GM18861 (cell line): ENCODE data around the gene KCNIP4.

Experiments used
- ATAC-seq: cut with Tn5 transposase; IDR thresholded peaks from one replicate; pipeline ENCODE4 v1.9.1; 2021; ENCODE audit not compliant: unreplicated experiment

Gene KCNIP4

DNA sequence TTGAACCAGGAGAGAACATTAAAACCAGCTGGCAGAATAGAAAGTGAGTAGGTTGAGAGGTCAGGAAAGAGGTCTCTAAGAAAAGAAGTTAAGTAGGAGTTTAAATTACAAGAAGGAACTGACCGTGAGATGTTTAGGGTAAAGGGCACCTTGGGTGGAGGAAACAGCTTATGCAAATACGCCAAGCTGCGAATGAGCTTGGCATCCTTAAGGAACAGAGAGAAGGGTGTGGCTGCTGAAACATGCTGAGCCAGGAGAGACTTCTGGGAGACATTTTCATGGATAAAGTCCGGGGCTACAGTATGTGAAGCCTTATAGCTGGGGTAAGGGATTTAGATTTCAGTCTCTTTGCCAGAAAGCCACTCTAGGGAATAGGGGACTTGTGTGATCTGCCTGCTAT lies 249.1 kb downstream of the KCNIP4 start:
- ATAC-seq, result no peak

- ATAC-seq, result no peak
Observed at GRCh38 chr4:21697583-21697982, 251.0 kb downstream of the KCNIP4 start.

DNA sequence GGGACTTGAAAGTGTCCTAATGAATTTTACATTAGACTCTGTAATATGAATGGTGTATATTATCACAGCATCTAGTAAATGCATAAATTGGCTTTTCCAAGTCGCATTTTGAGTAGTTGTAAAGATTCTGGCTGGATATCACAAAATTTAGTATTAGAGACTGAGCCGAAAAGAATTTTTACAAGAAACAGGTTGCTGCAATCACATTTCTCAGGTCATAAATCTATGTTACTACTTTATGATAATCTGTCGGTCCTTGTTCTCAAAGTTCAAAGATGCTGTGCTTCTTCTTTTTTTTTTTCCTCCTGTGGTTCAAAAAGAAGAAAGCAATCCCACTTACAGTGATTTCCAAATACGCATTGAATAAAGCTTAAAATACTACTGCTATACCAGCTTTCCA lies 253.4 kb downstream of the KCNIP4 start:
- ATAC-seq, result no peak

DNA sequence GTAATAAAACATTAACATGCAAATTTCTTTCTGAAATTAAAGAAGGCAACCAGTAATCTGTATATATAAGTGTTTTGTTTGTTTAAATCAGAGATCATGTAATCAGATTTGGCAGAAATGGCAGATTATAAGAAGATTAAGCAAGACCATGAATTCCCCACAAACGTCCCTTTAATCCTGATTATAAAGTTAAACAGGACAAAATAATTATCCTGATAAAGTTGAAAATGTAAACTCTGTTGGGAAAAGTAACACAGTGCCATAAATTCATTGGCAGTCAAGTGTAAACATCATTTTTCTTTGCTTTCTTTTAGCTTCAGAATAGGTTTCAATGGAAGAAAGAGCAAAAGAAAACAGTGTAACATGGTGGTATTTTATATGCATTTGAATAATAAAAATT lies 256.3 kb downstream of the KCNIP4 start:
- no peak for ATAC-seq

DNA sequence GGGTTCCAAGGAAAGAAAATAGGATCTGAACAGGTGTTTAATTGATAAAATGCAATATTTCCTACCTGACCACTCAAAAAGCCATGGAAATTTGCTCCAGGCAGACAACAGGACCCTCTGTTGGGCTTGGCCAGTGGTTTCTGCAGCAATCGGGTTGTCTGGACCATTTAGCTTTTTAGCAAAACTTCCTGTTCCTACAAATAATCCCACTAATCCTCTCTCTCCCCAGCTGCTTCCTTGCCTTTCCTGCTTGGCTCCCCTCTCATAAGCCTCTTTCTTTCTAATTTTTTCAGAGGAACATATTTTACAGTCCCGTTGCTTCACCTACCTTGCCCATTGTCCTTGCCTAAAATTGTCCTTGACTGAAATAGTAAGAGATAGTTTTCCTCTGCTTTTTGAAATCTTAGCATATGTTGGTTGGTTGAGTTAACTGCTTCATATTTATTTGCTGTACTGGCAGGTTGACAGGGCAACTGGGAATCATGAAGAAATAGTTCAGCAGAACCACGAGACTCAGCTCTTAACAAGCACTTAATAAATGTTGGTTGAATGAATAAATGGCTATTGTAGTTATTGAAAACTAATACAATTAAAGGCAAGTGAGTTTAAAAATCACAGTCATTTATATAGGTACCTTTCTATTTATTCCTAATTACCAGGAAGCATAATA lies 259.8 kb downstream of the KCNIP4 start:
- ATAC-seq, result no peak

DNA sequence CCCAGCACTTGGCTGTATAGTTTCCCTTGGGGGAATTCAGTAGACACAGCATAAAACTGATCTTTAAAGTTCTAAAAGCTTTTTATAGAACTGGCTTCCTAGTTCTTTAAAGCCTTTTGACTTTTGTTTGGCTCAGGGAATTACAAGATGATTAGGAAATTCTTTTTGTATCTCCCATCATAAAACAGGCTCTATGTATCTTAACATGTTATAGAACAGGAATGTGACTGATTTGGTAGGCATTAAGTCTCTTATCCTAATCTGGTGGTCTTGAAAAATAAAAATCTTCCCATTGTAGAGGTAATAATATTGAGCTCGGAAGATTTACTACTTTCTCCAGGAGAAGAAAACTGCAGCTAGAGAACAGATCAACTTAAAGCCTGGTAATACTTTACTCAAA lies 262.7 kb downstream of the KCNIP4 start:
- ATAC-seq, result no peak

- ATAC-seq, result no peak
Observed at GRCh38 chr4:21680326-21680898, 268.2 kb downstream of the KCNIP4 start.

- no peak for ATAC-seq
Observed at GRCh38 chr4:21678711-21679110, 269.9 kb downstream of the KCNIP4 start.

DNA sequence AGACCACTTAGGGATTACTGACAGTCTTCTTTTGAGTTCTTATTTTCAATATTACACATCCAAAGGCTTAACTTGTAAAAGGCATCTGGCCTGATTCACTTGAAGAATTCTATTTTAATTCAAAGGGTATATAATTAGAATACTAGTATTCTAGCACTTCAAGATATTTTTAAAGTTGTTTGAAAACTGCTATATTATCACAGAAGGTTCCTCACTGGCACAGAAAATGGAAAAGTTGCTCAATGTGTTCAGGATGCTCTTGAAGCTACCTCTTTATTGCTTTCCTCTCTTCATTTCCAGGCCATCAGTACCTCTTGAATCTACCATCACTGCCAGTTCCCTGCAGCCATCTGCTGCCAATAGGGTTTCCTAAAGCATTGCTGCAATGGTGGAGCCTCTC lies 271.4 kb downstream of the KCNIP4 start:
- ATAC-seq, result no peak

GRCh38 chr4:21664355-21664754 lies 284.2 kb downstream of the KCNIP4 start:
- ATAC-seq, result no peak

GRCh38 chr4:21656832-21657231 lies 291.7 kb downstream of the KCNIP4 start:
- ATAC-seq, result no peak

DNA sequence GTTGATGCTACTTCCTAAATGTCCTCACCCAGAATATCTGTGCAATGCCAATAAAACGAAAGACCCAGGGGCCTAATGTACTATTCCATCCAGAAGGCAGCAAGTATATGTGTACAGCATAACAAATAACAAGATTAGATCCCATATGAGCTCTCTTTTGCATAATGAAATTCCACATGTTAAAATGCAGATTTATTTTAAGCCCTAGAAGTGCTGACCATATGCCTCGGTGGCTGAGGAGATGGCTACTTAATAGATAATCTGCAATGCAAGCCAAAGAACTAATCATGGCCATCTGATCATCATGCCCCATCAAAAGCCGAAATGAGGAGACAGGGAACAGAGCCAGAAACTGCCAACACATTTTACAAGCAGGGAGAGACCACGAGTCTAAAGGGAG lies 293.5 kb downstream of the KCNIP4 start:
- no peak for ATAC-seq

DNA sequence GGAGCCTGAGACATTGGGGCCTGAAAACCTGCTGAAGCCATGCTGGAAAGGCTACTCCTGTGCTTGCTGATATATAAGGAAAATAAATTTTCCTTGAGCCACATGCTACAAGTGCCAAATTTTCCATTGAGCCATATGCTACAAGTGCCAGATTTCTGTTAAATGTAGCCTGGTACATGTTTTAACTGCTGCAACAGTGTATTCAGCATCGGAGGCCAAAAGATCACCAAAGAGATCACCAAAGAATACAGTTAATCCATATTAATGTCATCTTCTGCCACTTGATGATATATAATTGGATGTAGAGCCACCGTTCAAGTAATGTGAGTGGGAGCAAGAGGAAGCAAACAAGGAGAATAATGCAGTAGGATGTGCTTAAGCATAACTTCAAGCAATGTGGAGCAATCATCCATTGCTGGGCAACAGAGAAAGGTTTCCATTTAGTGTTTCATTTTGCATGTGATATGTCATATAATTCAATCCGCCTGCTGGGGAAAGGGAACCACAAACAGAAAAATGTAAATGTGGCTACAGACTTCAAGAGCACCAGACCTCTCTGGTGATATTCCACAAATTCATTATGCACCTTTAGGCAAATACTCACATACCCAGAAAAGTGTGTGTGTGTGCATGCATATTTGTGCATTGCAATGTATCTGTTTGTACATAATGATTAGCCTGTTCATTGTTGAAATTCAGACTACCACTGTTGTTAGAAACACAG lies 295.9 kb downstream of the KCNIP4 start:
- no peak for ATAC-seq

GRCh38 chr4:21649391-21650090 lies 299.0 kb downstream of the KCNIP4 start:
- ATAC-seq, result no peak

- no peak for ATAC-seq
Observed at GRCh38 chr4:21645776-21646175, 302.8 kb downstream of the KCNIP4 start.

- no peak for ATAC-seq
Observed at GRCh38 chr4:21641696-21642095, 306.9 kb downstream of the KCNIP4 start.

- no peak for ATAC-seq
Observed at GRCh38 chr4:21638171-21638725, 310.3 kb downstream of the KCNIP4 start.

GRCh38 chr4:21628916-21629610 lies 319.5 kb downstream of the KCNIP4 start:
- no peak for ATAC-seq

- no peak for ATAC-seq
Observed at GRCh38 chr4:21628116-21628670, 320.4 kb downstream of the KCNIP4 start.

- no peak for ATAC-seq
Observed at GRCh38 chr4:21625447-21625846, 323.1 kb downstream of the KCNIP4 start.

- no peak for ATAC-seq
Observed at GRCh38 chr4:21605006-21605405, 343.6 kb downstream of the KCNIP4 start.
